Measurements from ENCODE around the gene DDX28.

Gene DDX28

DNA sequence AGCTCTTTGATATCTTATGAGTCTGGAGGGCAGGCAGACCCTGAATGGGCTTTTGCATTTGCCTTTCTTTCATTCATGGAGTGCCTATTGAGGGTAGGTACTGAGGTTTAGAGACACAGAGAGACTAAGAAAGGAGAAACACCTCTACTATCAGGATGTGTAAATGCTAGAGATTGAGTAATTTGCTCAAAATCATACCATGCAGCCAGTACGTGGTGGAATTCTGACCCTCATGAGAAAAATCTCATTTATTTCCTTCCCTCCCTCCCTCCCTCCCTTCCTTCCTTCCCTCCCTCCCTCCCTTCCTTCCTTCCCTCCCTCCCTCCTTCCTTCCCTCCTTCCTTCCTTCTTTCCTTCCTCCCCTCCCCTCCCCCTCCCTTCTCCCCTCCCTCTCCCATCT is 43.7 kb upstream of the DDX28 start:
- H3K27ac ChIP-seq: no peak overlapping the region
- no peaks in the 10 kb centered on the region for H3K9me3 ChIP-seq (ENCODE audit: low read depth, low read length)
- DNase-seq (ENCODE audit: low read depth, low spot score): no peak
- no peaks in the 10 kb centered on the region; the same call in 1 of the 2 replicates for H3K36me3 ChIP-seq (ENCODE audit: insufficient read depth, low read length)
- H3K4me3 ChIP-seq: no peak overlapping the region
- no peak overlapping the region for H3K9ac ChIP-seq (ENCODE audit: insufficient read length)
- TF ChIP-seq POLR2AphosphoS5 (IDR thresholded peaks at IDR 0.05; ENCODE audit: borderline replicate concordance, low read depth, low read length): no peak
- TF ChIP-seq EZH2 (IDR thresholded peaks at IDR 0.05): no peak
- TF ChIP-seq FOXP2 (optimal IDR thresholded peaks at IDR 0.05; ENCODE audit: control extremely low read depth, extremely low read length, insufficient read depth): no peak

DNA sequence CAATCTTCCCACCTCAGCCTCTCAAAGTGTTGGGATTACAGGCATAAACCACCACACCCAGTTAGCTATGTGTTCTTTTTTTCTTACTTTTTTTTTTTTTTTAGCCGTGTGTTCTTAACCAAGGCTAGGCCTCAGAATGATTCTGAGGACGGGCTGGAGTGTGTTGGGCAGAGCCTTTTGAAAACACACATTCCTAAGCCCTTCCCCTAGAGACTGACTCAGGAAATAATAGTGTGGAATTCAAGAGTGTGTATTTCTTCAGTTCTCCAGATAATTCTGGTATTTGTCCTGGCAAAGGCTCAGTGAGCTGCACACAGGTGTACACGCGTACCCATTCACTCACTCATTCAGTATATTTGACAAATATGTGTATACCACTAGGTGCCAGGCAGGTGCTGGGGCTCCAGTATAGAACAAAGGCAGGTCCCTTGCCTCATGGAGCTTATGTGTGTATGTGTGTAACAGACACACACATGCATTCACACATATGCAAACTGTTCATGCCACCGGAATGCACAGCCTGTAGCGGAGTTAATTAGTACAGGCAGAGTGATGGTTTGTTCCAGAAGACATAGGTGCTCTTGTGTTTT is 42.8 kb upstream of the DDX28 start:
- Histone ChIP-seq H3K9ac (ENCODE audit: insufficient read length) (no peak overlapping the region), H3K9me3 (ENCODE audit: low read depth, low read length) (no peaks in the 10 kb centered on the region), H3K27ac (no peak overlapping the region), H3K36me3 (ENCODE audit: insufficient read depth, low read length) (no peaks in the 10 kb centered on the region; the same call in 1 of the 2 replicates), H3K4me3 (no peak overlapping the region)
- no peak for DNase-seq (ENCODE audit: low read depth, low spot score)
- TF ChIP-seq EZH2 (IDR thresholded peaks at IDR 0.05) (no peak), POLR2AphosphoS5 (IDR thresholded peaks at IDR 0.05; ENCODE audit: borderline replicate concordance, low read depth, low read length) (no peak), FOXP2 (optimal IDR thresholded peaks at IDR 0.05; ENCODE audit: control extremely low read depth, extremely low read length, insufficient read depth) (no peak)

DNA sequence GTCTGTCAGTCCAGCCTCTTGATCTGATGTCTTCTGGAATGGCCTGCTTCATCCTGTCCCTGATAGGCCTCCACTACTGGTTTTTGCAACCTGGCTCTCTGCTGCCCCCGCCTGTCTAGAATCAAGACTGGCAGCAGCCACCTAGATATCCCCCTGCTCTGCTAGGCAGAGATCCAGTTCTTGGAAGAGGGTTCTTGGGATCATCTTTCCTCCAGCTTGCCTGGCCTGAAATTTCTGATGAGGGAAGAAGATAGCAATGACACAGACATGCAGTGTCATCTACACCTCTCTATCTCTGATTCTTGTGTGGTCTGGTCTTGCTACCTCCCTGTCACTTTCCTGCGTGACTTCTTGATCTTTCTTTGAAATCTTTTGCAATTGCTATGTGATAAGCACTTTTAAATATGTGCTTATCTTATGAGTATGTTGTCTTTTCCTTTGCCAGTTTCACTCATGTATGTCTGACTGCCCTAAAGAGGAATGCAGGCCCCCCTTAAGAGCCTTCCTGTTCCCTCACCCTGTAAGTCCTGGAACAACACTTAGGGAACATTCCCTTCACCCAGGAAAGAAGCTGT is 41.8 kb upstream of the DDX28 start:
- H3K36me3 ChIP-seq (ENCODE audit: insufficient read depth, low read length): no peaks in the 10 kb centered on the region
- DNase-seq (ENCODE audit: low read depth, low spot score): no peak
- H3K9ac ChIP-seq (ENCODE audit: insufficient read length): no peak overlapping the region
- no peak overlapping the region for H3K27ac ChIP-seq
- H3K9me3 ChIP-seq (ENCODE audit: low read depth, low read length): no peaks in the 10 kb centered on the region
- TF ChIP-seq POLR2AphosphoS5 (IDR thresholded peaks at IDR 0.05; ENCODE audit: borderline replicate concordance, low read depth, low read length) (no peak), FOXP2 (optimal IDR thresholded peaks at IDR 0.05; ENCODE audit: control extremely low read depth, extremely low read length, insufficient read depth) (no peak), EZH2 (IDR thresholded peaks at IDR 0.05) (no peak)
- H3K4me3 ChIP-seq: no peak overlapping the region

DNA sequence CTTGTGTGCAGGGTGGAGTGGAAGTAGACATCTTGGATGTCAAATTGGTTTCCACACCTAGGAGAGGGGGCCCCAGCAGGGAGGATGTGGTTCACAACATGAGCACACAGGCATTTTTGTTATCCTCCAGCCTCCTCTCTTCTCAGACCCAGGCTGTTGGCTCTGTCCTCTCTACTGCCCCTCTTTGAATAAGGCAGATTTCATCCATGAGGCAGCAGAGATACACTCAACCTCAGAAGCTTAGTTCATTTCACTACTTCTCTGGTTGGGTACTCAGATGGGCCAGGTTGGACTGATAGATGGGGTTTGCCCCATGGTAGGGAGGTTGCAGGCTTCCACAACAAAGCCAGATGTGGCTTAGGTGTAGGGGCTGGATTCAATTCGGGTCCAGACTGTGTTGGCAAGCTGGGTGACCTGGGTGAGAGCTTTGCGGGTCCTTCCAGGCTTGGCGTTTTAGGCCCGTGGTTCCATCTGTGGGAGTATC is 39.9 kb upstream of the DDX28 start:
- DNase-seq (ENCODE audit: low read depth, low spot score): no peak
- no peak overlapping the region for H3K4me3 ChIP-seq
- H3K36me3 ChIP-seq (ENCODE audit: insufficient read depth, low read length): no peaks in the 10 kb centered on the region
- no peak overlapping the region for H3K27ac ChIP-seq
- TF ChIP-seq EZH2 (IDR thresholded peaks at IDR 0.05) (no peak), FOXP2 (optimal IDR thresholded peaks at IDR 0.05; ENCODE audit: control extremely low read depth, extremely low read length, insufficient read depth) (no peak), POLR2AphosphoS5 (IDR thresholded peaks at IDR 0.05; ENCODE audit: borderline replicate concordance, low read depth, low read length) (no peak)
- no peak overlapping the region for H3K9ac ChIP-seq (ENCODE audit: insufficient read length)
- H3K9me3 ChIP-seq (ENCODE audit: low read depth, low read length): no peaks in the 10 kb centered on the region

DNA sequence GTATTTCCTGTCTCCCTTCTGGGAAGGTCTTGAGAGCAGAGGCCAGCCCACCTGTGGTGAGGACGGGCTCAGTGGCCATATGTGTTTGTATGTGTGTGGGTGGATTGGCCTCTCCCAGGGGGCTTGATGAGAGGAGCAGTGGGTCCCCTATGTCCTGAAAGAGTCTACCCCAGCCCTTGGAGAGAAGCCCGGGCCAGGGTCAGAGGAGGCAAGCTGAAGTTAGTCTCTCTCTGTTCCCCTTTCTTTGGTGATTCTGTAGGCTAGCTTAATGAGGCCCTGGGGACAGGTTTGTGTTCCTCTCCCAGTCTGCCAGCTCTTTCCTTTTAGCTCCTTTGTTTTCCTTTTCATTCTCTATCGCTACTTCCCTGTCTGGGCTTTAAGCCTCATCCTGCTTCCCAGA is 38.4 kb upstream of the DDX28 start:
- H3K9me3 ChIP-seq (ENCODE audit: low read depth, low read length): no peaks in the 10 kb centered on the region
- H3K36me3 ChIP-seq (ENCODE audit: insufficient read depth, low read length): peaks cover under 1% of the 10 kb centered on the region; the same call in 1 of the 2 replicates
- no peak for DNase-seq (ENCODE audit: low read depth, low spot score)
- TF ChIP-seq POLR2AphosphoS5 (IDR thresholded peaks at IDR 0.05; ENCODE audit: borderline replicate concordance, low read depth, low read length) (no peak), EZH2 (IDR thresholded peaks at IDR 0.05) (no peak), FOXP2 (optimal IDR thresholded peaks at IDR 0.05; ENCODE audit: control extremely low read depth, extremely low read length, insufficient read depth) (no peak)
- H3K9ac ChIP-seq (ENCODE audit: insufficient read length): no peak overlapping the region
- no peak overlapping the region for H3K4me3 ChIP-seq
- no peak overlapping the region for H3K27ac ChIP-seq

DNA sequence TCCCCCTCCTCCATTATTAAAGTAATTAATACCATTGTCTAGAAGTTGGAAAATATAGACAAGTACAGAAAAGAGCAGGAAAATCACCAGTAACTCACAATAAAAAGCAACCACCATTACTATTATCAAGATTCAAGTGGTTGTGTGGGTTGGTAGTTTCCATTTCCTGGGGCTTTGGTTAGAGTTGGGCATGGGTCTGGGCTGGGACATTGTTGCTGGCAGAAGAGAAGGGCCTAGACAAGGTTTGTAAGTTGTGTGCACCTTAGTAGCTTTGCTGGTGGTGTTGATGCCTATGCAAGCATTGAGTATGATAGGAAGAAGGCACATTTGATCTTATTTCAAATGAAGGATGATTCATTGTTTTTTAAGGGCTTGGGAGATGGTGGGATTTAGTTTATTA is 36.8 kb upstream of the DDX28 start:
- TF ChIP-seq EZH2 (IDR thresholded peaks at IDR 0.05): no peak
- no peak for TF ChIP-seq POLR2AphosphoS5 (IDR thresholded peaks at IDR 0.05; ENCODE audit: borderline replicate concordance, low read depth, low read length)
- no peak for TF ChIP-seq FOXP2 (optimal IDR thresholded peaks at IDR 0.05; ENCODE audit: control extremely low read depth, extremely low read length, insufficient read depth)
- Histone ChIP-seq H3K9me3 (ENCODE audit: low read depth, low read length) (no peaks in the 10 kb centered on the region), H3K4me3 (no peak overlapping the region), H3K27ac (no peak overlapping the region), H3K9ac (ENCODE audit: insufficient read length) (no peak overlapping the region), H3K36me3 (ENCODE audit: insufficient read depth, low read length) (peaks cover 5% of the 10 kb centered on the region; the same call in 1 of the 2 replicates)
- DNase-seq (ENCODE audit: low read depth, low spot score): no peak

DNA sequence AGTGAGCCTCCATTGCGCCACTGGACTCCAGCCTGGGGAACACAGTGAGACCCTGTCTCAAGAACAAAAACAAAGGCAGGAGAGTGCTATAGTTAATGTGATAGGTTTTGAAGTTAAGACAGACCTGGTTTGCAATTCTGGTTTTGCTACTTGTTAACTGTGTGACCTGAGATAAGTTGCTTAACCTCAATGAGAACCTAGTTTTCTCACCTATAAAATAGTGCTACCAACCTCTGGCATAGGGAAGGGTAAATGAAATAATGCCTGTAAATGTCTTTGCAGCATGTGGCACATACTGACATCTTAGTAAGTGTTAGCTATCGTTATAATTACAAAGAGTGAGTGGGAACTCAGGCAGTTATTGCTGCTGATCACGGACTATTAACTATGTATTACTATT is 32.4 kb upstream of the DDX28 start:
- no peak for TF ChIP-seq FOXP2 (optimal IDR thresholded peaks at IDR 0.05; ENCODE audit: control extremely low read depth, extremely low read length, insufficient read depth)
- H3K9ac ChIP-seq (ENCODE audit: insufficient read length): no peak overlapping the region
- no peak for DNase-seq (ENCODE audit: low read depth, low spot score)
- H3K4me3 ChIP-seq: no peak overlapping the region
- H3K27ac ChIP-seq: no peak overlapping the region
- peaks cover 5% of the 10 kb centered on the region; the same call in 1 of the 2 replicates for H3K36me3 ChIP-seq (ENCODE audit: insufficient read depth, low read length)
- H3K9me3 ChIP-seq (ENCODE audit: low read depth, low read length): no peaks in the 10 kb centered on the region

DNA sequence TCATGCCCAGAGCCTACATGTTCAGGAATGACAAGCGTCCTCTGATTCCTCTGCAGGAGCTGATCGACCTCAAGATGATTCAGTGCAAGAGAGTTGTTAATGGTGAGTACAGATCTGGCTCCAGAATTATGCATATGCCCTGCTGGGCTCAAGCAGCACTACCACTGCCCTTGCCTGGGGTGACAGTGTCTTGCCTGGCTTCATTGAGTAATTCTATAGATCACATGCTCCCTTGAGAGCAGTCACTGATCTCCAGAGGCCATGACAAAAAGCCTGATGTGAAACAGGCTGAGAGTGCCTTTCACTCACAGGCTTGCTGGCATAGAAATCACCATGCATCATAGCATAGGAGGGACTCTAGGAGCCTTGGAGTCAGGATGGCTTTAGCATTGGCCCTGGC is 26.4 kb upstream of the DDX28 start:
- no peak for DNase-seq (ENCODE audit: low read depth, low spot score)
- Histone ChIP-seq H3K27ac (no peak overlapping the region), H3K4me3 (no peak overlapping the region), H3K9me3 (ENCODE audit: low read depth, low read length) (no peaks in the 10 kb centered on the region), H3K9ac (ENCODE audit: insufficient read length) (no peak overlapping the region), H3K36me3 (ENCODE audit: insufficient read depth, low read length) (no peaks in the 10 kb centered on the region; the same call in 1 of the 2 replicates)
- no peak for TF ChIP-seq EZH2 (IDR thresholded peaks at IDR 0.05)
- TF ChIP-seq POLR2AphosphoS5 (IDR thresholded peaks at IDR 0.05; ENCODE audit: borderline replicate concordance, low read depth, low read length): no peak
- no peak for TF ChIP-seq FOXP2 (optimal IDR thresholded peaks at IDR 0.05; ENCODE audit: control extremely low read depth, extremely low read length, insufficient read depth)
